GM13976 (cell line): ENCODE data around the gene LRRC36.

Experiments
- DNase-seq: peaks from one replicate; pipeline ENCODE4 v3.0.0; 2012; ENCODE audit warnings: low spot score
- in situ Hi-C: fragments of 300-500 bp; cut with MboI; formaldehyde crosslinking; loops from one replicate; pipeline ENCODE4 v1.12.0; 2022; ENCODE audit warnings: low sequenced_read_pairs, mixed read lengths, inconsistent platforms; ENCODE audit not compliant: unreplicated experiment
- TF ChIP-seq, protein P1 (sequence below): IDR thresholded peaks from 2 replicates; pipeline ENCODE4 v1.5.1; 2012; ENCODE audit warnings: borderline replicate concordance, mild to moderate bottlenecking; ENCODE audit not compliant: insufficient read depth; ENCODE audit errors: extremely low read depth, missing control alignments, control extremely low read depth

The LRRC36 gene

DNA sequence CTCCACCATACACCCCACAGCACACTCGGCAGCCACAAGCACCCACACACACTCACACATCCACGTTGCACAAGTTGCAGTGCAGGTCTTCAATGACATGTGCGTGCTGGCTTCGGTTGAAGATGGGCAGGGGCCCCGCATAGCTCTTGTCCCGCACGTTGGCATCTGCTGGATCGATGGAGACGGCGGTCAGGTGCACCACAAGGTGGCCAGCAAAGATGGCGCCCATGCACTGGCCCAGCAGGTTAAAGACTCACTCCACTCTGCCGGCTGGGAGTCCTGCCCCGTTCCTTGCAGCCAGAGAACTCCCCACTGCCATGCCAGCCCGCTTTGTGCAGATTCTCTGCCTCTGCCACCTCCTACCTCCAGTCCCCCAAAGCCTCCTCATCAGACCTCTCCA is 74.3 kb downstream of the LRRC36 start:
- in situ Hi-C loops: loop anchor here (25.0 kb wide), 2 partner anchors 139 to 439 kb away; partner anchors contain the start of gene CES3
- TF ChIP-seq, protein P1, sequence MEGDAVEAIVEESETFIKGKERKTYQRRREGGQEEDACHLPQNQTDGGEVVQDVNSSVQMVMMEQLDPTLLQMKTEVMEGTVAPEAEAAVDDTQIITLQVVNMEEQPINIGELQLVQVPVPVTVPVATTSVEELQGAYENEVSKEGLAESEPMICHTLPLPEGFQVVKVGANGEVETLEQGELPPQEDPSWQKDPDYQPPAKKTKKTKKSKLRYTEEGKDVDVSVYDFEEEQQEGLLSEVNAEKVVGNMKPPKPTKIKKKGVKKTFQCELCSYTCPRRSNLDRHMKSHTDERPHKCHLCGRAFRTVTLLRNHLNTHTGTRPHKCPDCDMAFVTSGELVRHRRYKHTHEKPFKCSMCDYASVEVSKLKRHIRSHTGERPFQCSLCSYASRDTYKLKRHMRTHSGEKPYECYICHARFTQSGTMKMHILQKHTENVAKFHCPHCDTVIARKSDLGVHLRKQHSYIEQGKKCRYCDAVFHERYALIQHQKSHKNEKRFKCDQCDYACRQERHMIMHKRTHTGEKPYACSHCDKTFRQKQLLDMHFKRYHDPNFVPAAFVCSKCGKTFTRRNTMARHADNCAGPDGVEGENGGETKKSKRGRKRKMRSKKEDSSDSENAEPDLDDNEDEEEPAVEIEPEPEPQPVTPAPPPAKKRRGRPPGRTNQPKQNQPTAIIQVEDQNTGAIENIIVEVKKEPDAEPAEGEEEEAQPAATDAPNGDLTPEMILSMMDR: no peak
- no peak for DNase-seq

- TF ChIP-seq, protein P1: no peak
- in situ Hi-C loops: loop anchor here (25.0 kb wide), 2 partner anchors 142 to 442 kb away; partner anchors contain the start of gene CES3
- no peak for DNase-seq
Observed at GRCh38 chr16:67403976-67404555, 77.5 kb downstream of the LRRC36 start.

- in situ Hi-C loops: loop anchor here (25.0 kb wide), 2 partner anchors 142 to 442 kb away; partner anchors contain the start of gene CES3
- TF ChIP-seq, protein P1: no peak
- no peak for DNase-seq
Observed at GRCh38 chr16:67404740-67405226, 78.2 kb downstream of the LRRC36 start.

DNA sequence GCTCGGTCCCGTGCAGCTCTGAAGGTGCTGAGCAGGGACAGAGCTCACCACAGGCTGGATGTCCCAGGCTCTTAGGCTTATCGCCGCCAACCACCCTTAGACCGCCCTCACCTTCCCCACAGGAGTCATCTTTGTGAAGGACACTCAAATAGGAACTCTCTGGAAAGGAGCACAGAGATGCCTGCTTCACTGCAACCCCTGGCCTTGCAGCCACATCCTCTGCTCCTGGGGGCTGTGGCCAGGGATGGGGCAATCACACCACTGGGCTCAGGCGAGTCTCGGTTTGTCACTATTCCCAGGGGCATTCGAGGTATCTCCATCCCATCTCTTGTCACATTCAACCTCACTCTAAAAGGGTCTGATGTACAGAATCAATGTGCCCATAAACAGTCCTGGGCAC is 78.7 kb downstream of the LRRC36 start:
- in situ Hi-C loops: loop anchor here (25.0 kb wide), 2 partner anchors 143 to 443 kb away; partner anchors contain the start of gene CES3
- DNase-seq: no peak
- TF ChIP-seq, protein P1: no peak

DNA sequence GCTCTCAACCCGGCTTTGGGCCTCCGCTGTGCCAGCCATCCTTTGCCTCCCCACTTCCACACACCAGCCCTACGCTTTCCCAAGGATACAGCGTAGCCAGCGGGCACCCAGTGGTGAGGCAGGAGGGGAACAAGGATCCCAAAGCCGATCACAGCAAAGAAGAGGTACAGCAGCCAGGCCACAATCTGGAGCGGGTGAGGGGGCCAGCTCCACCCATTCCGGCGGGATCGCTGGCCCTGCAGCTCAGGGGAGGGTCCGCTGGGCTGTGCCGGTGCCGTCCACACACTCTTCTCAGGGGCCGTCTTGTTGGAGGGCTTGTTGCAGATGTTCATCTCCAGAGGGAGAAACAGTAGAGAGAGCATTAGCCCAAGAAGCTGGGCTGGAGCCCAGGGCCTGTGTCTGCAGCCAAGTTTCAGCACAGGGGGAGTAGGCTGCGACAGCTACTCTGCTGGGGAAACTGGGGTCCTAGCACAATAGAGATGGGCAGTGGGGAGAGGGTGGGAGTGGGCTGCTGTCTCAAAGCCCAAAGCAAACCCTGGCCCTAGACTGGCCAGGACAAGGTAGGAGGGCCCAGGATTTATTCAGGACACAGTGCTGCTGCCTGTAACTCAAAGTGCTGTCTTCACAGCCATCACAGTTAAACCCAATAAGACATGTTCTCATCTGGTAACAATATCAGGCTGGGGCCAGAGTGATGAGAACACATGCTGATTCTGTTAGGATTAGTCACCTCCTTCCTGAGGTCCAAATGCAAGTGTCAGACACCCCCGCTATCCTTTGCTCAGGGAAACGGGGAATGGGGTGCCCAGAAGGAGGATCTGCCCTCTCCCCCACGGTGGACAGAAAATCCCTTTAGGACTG is 79.7 kb downstream of the LRRC36 start:
- in situ Hi-C loops: loop anchor here (25.0 kb wide), 2 partner anchors 144 to 444 kb away; partner anchors contain the start of gene CES3
- TF ChIP-seq, protein P1: no peak
- no peak for DNase-seq

DNA sequence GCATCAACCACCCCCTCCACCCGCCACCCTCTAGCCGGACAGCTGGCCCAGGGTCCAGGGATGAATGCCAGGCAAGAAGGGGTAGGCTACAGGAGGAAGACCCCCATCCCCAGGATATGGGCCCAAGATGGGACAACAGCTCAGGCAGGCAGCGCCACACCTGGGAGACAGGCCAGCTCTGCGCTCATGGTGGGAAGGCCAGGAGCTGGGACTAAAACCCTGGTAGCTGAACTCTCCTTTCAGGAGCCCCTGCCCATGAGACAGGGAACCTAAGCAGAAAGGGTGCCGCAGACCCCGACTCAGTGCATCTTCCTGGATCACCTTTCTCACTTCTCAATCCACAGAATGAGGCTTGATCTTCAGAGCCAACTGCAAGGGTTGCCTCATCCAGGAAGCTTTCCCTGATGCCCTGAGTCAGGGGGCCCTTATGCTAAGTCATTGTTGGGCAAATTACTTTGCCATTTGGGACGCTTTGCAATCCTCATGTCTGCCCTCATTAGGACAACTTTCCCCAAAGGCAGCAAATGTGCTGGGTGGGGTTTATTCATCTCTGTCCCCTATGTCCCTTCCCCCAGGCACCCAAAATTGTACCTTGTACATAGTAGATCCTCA is 80.7 kb downstream of the LRRC36 start:
- TF ChIP-seq, protein P1: no peak
- no peak for DNase-seq
- in situ Hi-C loops: loop anchor here (25.0 kb wide), 2 partner anchors 145 to 445 kb away; partner anchors contain the start of gene CES3
